Pancreas (tissue), 8 donors: ENCODE results near the gene HIC2. TPM values are rescaled to one million over a fixed set of nuclear protein-coding genes. Genes with fewer than 3 reads are reported as not detected.

Experiments
- polyA plus RNA-seq, 2 donors: library from polyadenylated mRNA; stranded (reverse); fragments of 200-250 nt; gene quantifications; one replicate each; pipeline ENCODE4 v1.2.3, GENCODE V29; 2013
- total RNA-seq, 6 donors: library from RNA; stranded (reverse); fragmentation: NEBNext Ultra II Directional in 4 of 6; extraction: Animal tissue kit (Norgen Biotek cat#: 25700) in 4 of 6; gene quantifications; one replicate each; pipeline versions ENCODE4 v1.2.1 to v1.2.4, GENCODE V29; 2021 to 2023
- donor health status: healthy with polysubstance abuse.
- donor health status: DM: no; HTN: no; CAD: no; lungs with moderate emphysema.
- donor health status: DM: no; HTN: no; CAD: no.
- donor health status: Bipolar disorder and iron deficiency.
- donor health status: DM: yes; HTN: yes; CAD: no.
- donor health status: DM: no; HTN: no; CAD: no.
- donor health status: DM: no; HTN: no; CAD: no.
- donor health status: DM: yes; HTN: yes; CAD: no.

HIC2 gene
- total and polyA plus RNA-seq, 8 donors = 1.5 to 2.7 (median 2.1) TPM

Other genes starting within 250 kb of the HIC2 start
- under 1 TPM in 2 of 6 donors, not detected in 4; 0.14 to 0.22 TPM for gene RIMBP3B, start 33.6 kb upstream of the HIC2 start, total RNA-seq
- under 1 TPM in 1 of 2 donors, not detected in 1; 0.05 TPM for gene RIMBP3B, start 33.6 kb upstream of the HIC2 start, polyA plus RNA-seq
- gene TMEM191C, start 50.0 kb downstream of the HIC2 start, total RNA-seq = under 1 TPM in 5 of 6 donors, not detected in 1; 0.20 to 0.55 (median 0.51) TPM
- gene TMEM191C, start 50.0 kb downstream of the HIC2 start, polyA plus RNA-seq = 1 to 10 TPM in 1 of 2 donors, under 1 TPM in 1; 0.68 to 1.8 TPM
- gene RIMBP3C, start 134.1 kb downstream of the HIC2 start, total RNA-seq = under 1 TPM in 5 of 6 donors, not detected in 1; 0.09 to 0.47 (median 0.19) TPM
- under 1 TPM in 1 of 2 donors, not detected in 1; 0.12 TPM for gene RIMBP3C, start 134.1 kb downstream of the HIC2 start, polyA plus RNA-seq
- gene UBE2L3, start 150.3 kb downstream of the HIC2 start, total RNA-seq = 10 to 100 TPM; 10.9 to 23.5 (median 14.8) TPM
- 10 to 100 TPM; 22.6 to 24.5 TPM for gene UBE2L3, start 150.3 kb downstream of the HIC2 start, polyA plus RNA-seq
- 10 to 100 TPM; 11.2 to 22.5 (median 13.6) TPM for gene YDJC, start 212.7 kb downstream of the HIC2 start, total RNA-seq
- 10 to 100 TPM; 23.8 to 25.1 TPM for gene YDJC, start 212.7 kb downstream of the HIC2 start, polyA plus RNA-seq
- gene CCDC116, start 215.4 kb downstream of the HIC2 start, total RNA-seq = under 1 TPM in 5 of 6 donors, not detected in 1; 0.12 to 0.34 (median 0.19) TPM
- gene CCDC116, start 215.4 kb downstream of the HIC2 start, polyA plus RNA-seq = 1 to 10 TPM; 1.2 to 1.3 TPM
- 10 to 100 TPM; 24.0 to 49.2 (median 33.4) TPM for gene SDF2L1, start 224.9 kb downstream of the HIC2 start, total RNA-seq
- 10 to 100 TPM; 33.1 to 47.7 TPM for gene SDF2L1, start 224.9 kb downstream of the HIC2 start, polyA plus RNA-seq
- 10 to 100 TPM; 21.1 to 33.5 (median 27.7) TPM for gene PPIL2, start 248.6 kb downstream of the HIC2 start, total RNA-seq
- gene PPIL2, start 248.6 kb downstream of the HIC2 start, polyA plus RNA-seq = 10 to 100 TPM; 54.2 to 57.0 TPM